Panc1 (cell line): ENCODE results near the gene KCNK2. TPM values are rescaled to one million over a fixed set of nuclear protein-coding genes. Genes with fewer than 3 reads are reported as not detected.

Experiments used
- ATAC-seq: fragments of 200-7000 bp; cut with Tn5 transposase; 2 replicates; pipeline ENCODE4 v1.9.1; 2020; ENCODE audit warnings: mild to moderate bottlenecking, moderate library complexity
- BruUV-seq: library from RNA; stranded (reverse); fragments of 400-500 nt; replicated peaks from 2 replicates; lab custom pipeline; 2021; lab: Mats Ljungman, UMichigan
- CTCF ChIA-PET: fragments of 300-600 bp; sonication (Branson Sonifier 250); formaldehyde crosslinking; loops from one replicate; lab custom pipeline; 2022; ENCODE audit warnings: antibody characterized with exemption; lab: Charles Lee
- POLR2A ChIA-PET: fragments of 300-600 bp; sonication (Branson Sonifier 250); formaldehyde crosslinking; loops from one replicate; lab custom pipeline; 2022; ENCODE audit warnings: antibody characterized with exemption; lab: Charles Lee
- DNase-seq: peaks from one replicate; pipeline ENCODE4 v3.0.0-alpha.2; 2010; ENCODE audit warnings: low read depth, low spot score
- H3K27ac ChIP-seq: 2 replicates; pipeline ENCODE4 v1.5.1; 2011; ENCODE audit warnings: mild to moderate bottlenecking, low read length, inconsistent platforms
- H3K27me3 ChIP-seq: fragments of 200-500 bp; sonication (Bioruptor generic); 2 replicates; pipeline ENCODE4 v1.6.0; 2014; ENCODE audit warnings: low read length, inconsistent platforms; ENCODE audit not compliant: control insufficient read depth, insufficient read depth
- H3K36me3 ChIP-seq: fragments of 200-500 bp; sonication (Bioruptor generic); 2 replicates; pipeline ENCODE4 v1.5.1; 2014; ENCODE audit warnings: inconsistent platforms, mild to moderate bottlenecking, low read length, moderate library complexity; ENCODE audit not compliant: control insufficient read depth, insufficient read depth
- H3K4me1 ChIP-seq: 2 replicates; pipeline ENCODE4 v1.5.1; 2011; ENCODE audit warnings: inconsistent platforms, mild to moderate bottlenecking, low read length, moderate library complexity; ENCODE audit not compliant: control insufficient read depth, insufficient read depth
- H3K4me3 ChIP-seq, 2 experiments: 2 replicates each; pipeline ENCODE4 v1.5.1; 2011 to 2012; ENCODE audit warnings: low read depth in 2 of 2, low read length in 2 of 2, mild to moderate bottlenecking in 2 of 2, inconsistent platforms in 1 of 2, moderate library complexity in 1 of 2
- H3K9me3 ChIP-seq: fragments of 200-500 bp; sonication (Bioruptor generic); 2 replicates; pipeline ENCODE4 v1.5.1; 2014; ENCODE audit warnings: low read depth, mild to moderate bottlenecking, inconsistent platforms, low read length, moderate library complexity; ENCODE audit not compliant: control insufficient read depth, insufficient read depth
- POLR2AphosphoS5 ChIP-seq: IDR thresholded peaks from 2 replicates; pipeline ENCODE4 v1.6.1; 2012; ENCODE audit warnings: mild to moderate bottlenecking, low read depth, low read length, moderate library complexity
- SIN3A ChIP-seq: IDR thresholded peaks from 2 replicates; pipeline ENCODE4 v1.6.1; 2012; ENCODE audit warnings: low read depth, mild to moderate bottlenecking, low read length, moderate library complexity, borderline replicate concordance; ENCODE audit not compliant: insufficient read depth
- TCF7L2 ChIP-seq: IDR thresholded peaks from 2 replicates; pipeline ENCODE4 v1.6.1; 2011; ENCODE audit warnings: mild to moderate bottlenecking, low read depth, low read length, inconsistent platforms
- in situ Hi-C: cut with HindIII; loops from 2 replicates; pipeline ENCODE4 v1.10.0; 2016; ENCODE audit warnings: low sequenced_read_pairs, low pct_unique_long_range_greater_than_20kb
- intact Hi-C: fragments of 100-400 bp; cut with micrococcal nuclease; formaldehyde crosslinking; loops from one replicate; pipeline ENCODE4 v1.10.0; 2022; ENCODE audit not compliant: unreplicated experiment
- total RNA-seq: library from RNA; stranded (reverse); gene quantifications from one replicate; pipeline ENCODE4 v1.2.1, GENCODE V29; 2021; ENCODE audit not compliant: unreplicated experiment
- TF ChIP-seq, protein P1 (sequence below), 2 experiments: IDR thresholded peaks; 2 replicates each; pipeline ENCODE4 v1.6.1; 2011 to 2012; ENCODE audit warnings: low read depth in 2 of 2, control low read depth in 1 of 2, low read length in 1 of 2, mild to moderate bottlenecking in 1 of 2, moderate library complexity in 1 of 2; ENCODE audit not compliant: insufficient read depth in 1 of 2
- TF ChIP-seq, protein P2 (sequence below): fragments of 450-650 bp; IDR thresholded peaks from 2 replicates; pipeline ENCODE4 v1.5.1; 2017; ENCODE audit warnings: mild to moderate bottlenecking

KCNK2 gene
- total RNA-seq, 1 experiment from 2014 or later, result 0.28 TPM

DNA sequence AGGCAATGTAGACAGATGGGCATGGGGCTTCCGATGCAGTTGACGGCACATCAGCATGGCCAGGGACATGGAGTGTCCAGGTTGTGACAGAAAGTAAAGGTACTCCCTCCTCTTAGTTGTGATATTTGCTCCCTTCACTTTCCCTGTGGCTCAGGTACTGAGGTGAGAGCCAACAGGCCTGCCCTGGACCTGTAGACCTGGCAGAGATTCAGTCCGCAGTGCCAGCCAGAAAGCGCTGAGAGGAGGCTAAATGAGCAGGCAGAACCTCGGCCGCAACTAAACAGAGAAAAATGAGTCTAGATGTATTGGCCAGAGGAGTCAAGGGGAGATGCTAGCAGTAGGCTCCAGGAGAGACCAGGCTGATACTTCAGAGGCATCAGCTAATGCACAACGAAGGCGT, 22.6 kb upstream of the KCNK2 start:
- BruUV-seq, result no TSS peak
- in situ Hi-C loops (no loop called here), intact Hi-C loops (no loop called here)
- no peaks in the 10 kb centered on the region; the same call in 1 of the 2 replicates for H3K27me3 ChIP-seq
- no peak overlapping the region for H3K4me3 ChIP-seq
- DNase-seq, result no peak
- no peak for TF ChIP-seq TCF7L2
- no peaks in the 10 kb centered on the region for H3K36me3 ChIP-seq
- POLR2A ChIA-PET, result no interaction called here
- no peaks in the 10 kb centered on the region for H3K9me3 ChIP-seq
- ATAC-seq, result no peak
- no peak overlapping the region for H3K27ac ChIP-seq
- CTCF ChIA-PET, result no interaction called here
- H3K4me1 ChIP-seq, result no peaks in the 10 kb centered on the region

DNA sequence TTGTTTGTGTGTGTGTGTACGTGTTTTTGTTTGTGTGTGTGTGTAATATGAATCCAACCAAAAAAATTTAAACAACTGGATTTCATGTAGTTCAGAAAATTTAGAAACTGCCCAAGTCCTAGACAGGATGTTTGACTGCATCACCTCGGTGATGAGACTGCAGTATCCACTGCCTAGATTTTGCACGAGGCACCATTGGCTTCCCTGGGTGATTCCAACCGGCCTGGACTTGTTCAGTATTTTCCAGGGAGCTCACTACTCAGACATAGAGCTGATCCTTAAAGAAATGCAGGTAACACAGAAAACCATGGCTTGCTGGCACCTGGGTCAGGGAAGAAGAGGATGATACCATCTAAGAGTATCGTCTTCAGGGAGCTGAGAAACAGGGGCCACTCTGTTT, 18.2 kb upstream of the KCNK2 start:
- in situ Hi-C loops (no loop called here), intact Hi-C loops (no loop called here)
- BruUV-seq, result no TSS peak

DNA sequence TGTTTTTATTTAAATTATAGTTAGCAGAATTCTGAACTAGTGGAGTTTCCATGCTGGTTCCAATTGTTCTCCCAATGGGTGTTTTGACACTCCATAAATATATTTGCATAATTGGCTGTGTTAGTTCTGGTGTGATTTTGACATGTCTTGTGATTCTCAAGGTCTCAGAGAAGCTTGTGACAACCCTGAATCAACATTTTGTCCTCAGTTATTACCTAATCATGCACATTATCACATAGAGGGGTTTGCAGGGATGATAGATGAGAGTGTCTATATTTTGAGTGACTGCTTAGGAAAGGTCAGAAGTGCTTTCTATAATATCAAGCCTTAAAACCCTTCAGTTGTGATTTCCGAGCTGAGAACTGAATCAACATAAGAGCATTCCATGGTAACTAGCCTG, 11.5 kb upstream of the KCNK2 start:
- H3K9me3 ChIP-seq, result no peaks in the 10 kb centered on the region
- TF ChIP-seq, protein P1, sequence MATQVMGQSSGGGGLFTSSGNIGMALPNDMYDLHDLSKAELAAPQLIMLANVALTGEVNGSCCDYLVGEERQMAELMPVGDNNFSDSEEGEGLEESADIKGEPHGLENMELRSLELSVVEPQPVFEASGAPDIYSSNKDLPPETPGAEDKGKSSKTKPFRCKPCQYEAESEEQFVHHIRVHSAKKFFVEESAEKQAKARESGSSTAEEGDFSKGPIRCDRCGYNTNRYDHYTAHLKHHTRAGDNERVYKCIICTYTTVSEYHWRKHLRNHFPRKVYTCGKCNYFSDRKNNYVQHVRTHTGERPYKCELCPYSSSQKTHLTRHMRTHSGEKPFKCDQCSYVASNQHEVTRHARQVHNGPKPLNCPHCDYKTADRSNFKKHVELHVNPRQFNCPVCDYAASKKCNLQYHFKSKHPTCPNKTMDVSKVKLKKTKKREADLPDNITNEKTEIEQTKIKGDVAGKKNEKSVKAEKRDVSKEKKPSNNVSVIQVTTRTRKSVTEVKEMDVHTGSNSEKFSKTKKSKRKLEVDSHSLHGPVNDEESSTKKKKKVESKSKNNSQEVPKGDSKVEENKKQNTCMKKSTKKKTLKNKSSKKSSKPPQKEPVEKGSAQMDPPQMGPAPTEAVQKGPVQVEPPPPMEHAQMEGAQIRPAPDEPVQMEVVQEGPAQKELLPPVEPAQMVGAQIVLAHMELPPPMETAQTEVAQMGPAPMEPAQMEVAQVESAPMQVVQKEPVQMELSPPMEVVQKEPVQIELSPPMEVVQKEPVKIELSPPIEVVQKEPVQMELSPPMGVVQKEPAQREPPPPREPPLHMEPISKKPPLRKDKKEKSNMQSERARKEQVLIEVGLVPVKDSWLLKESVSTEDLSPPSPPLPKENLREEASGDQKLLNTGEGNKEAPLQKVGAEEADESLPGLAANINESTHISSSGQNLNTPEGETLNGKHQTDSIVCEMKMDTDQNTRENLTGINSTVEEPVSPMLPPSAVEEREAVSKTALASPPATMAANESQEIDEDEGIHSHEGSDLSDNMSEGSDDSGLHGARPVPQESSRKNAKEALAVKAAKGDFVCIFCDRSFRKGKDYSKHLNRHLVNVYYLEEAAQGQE (IDR thresholded peaks at IDR 0.05; ENCODE audit: insufficient read depth in 1 of 2, low read depth in 2 of 2, low read length in 1 of 2), result no peak
- no peak for TF ChIP-seq POLR2AphosphoS5
- TF ChIP-seq SIN3A, result no peak
- TF ChIP-seq, protein P2, sequence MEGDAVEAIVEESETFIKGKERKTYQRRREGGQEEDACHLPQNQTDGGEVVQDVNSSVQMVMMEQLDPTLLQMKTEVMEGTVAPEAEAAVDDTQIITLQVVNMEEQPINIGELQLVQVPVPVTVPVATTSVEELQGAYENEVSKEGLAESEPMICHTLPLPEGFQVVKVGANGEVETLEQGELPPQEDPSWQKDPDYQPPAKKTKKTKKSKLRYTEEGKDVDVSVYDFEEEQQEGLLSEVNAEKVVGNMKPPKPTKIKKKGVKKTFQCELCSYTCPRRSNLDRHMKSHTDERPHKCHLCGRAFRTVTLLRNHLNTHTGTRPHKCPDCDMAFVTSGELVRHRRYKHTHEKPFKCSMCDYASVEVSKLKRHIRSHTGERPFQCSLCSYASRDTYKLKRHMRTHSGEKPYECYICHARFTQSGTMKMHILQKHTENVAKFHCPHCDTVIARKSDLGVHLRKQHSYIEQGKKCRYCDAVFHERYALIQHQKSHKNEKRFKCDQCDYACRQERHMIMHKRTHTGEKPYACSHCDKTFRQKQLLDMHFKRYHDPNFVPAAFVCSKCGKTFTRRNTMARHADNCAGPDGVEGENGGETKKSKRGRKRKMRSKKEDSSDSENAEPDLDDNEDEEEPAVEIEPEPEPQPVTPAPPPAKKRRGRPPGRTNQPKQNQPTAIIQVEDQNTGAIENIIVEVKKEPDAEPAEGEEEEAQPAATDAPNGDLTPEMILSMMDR, result no peak
- TF ChIP-seq TCF7L2, result no peak
- no peaks in the 10 kb centered on the region for H3K27me3 ChIP-seq
- no peak overlapping the region for H3K27ac ChIP-seq
- no peaks in the 10 kb centered on the region for H3K4me1 ChIP-seq
- in situ Hi-C loops, result no loop called here
- intact Hi-C loops, result no loop called here
- ATAC-seq (no peak), DNase-seq (no peak)
- BruUV-seq, result no TSS peak
- POLR2A ChIA-PET, result no interaction called here
- CTCF ChIA-PET, result no interaction called here
- H3K36me3 ChIP-seq, result no peaks in the 10 kb centered on the region
- H3K4me3 ChIP-seq, result no peak overlapping the region

More for the DNA sequence above, 18.2 kb upstream of the KCNK2 start:
- Histone ChIP-seq H3K4me3 (no peak overlapping the region), H3K36me3 (no peaks in the 10 kb centered on the region), H3K9me3 (no peaks in the 10 kb centered on the region), H3K4me1 (no peaks in the 10 kb centered on the region), H3K27ac (no peak overlapping the region), H3K27me3 (no peaks in the 10 kb centered on the region; the same call in 1 of the 2 replicates)
- CTCF ChIA-PET, result no interaction called here
- TF ChIP-seq POLR2AphosphoS5, result no peak
- TF ChIP-seq SIN3A, result no peak
- TF ChIP-seq, protein P1 (IDR thresholded peaks at IDR 0.05; ENCODE audit: insufficient read depth in 1 of 2, low read depth in 2 of 2, low read length in 1 of 2), result no peak
- DNase-seq (no peak), ATAC-seq (no peak)
- POLR2A ChIA-PET, result no interaction called here
